ENCODE measurements around the gene C12orf50.
"Not testable (repeated sequence)": the region's sequence is repeated elsewhere in the genome, so short reads cannot be mapped to it uniquely, and the experiment has no call there.

The C12orf50 gene

DNA sequence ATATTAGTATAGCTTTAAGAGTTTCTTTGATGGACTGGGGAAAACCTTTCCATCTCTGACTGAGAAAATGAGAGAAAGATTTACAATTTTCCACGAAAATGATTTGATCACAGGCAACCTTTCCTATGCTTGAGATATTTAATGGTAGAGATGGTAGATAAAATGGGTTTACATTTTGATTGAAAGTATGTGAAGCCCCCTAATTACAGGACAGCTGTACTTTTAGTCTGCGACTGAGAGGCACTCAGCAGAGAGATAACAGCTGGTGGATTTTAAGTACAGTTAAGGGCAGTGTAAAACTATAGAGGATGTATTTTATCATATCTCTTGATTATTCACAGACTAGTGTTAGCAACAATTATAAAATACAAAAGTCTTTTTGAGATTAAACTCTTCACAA, 40.7 kb downstream of the C12orf50 start:
- no peak for DNase-seq (ENCODE audit: low read depth)

DNA sequence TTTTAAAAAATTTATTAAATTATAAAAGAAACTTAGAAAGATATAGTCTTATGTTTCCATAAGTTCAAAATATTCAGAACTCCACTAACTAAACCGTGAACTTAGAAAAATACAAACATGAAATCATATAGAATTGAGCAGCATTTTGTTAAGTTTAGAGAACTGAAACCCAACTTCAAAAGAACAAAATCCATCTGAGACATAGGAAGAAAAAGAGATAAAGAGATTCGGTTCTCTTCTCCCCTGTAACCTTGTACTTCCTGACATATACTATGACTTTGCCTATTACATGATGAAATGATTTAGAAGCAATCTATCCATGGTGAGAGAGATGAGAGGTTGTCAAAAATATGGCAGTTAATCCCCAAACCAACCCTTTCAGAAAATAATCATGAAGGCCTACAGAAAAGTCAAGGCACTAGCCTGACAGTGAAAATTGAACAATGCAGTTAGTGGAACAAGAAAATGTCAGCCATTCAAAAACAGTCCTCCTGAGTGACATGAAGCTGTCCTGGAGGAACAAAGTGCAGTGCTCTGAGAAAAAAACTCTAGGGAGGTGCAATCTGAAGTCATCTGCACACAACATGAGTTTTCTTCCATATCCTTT, 44.0 kb downstream of the C12orf50 start:
- DNase-seq (ENCODE audit: low read depth) = no peak

DNA sequence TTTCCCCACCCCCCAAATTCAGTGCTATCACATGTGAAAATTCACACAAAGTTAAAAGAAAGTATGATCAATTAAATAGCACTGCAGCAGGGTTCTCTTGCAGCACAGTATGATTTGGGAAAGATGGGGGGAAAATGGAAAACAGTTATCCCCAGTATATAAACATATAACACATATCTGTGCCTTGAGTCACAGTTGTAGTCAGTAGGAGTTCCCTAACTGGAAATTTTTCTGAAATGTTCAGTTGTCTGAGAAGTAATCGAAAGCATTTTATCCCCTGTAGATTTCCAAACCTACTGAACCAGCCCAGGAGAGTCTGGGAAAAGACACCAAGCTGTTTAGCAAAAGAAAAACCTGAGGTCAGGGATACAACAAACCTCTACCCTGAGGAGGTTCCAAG, 47.0 kb downstream of the C12orf50 start:
- no peak for DNase-seq (ENCODE audit: low read depth)

DNA sequence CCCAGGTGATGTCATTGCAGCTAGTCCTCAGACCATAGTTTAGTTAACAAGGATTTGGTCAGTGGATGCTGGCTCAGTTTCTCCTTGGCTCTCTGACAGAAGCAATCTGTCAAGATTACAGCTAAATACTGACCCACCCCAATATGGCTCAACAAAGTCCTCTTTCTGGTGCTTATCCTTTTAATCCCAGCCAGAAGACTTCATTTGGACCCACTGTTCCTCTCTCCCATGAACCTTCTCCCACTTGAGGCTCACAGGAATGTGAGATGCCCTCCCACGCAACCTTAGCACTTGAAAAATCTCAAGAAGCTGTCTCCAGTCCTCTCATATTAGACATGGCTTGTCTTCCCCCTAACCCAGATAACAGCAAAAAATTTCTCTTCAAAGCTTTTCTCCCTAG, 47.7 kb downstream of the C12orf50 start:
- no peak for DNase-seq (ENCODE audit: low read depth)

DNA sequence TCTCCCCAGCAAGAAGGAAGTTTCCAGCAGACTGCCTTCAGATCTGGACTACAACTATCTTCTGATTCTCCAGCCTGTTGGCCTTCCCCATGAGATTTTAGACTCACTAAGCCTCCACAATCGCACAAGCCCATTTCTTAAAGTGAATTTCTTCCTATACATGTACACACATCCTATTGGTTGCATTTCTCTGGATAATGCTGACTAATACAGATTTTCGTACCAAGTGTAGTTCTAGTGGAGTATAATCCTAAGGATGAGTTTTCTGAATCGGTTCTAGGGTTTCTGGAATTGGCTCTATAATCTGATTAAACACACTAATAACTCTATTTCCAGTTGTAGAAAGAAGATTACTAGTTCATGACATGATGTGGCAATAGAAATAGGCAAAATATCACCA, 53.3 kb downstream of the C12orf50 start:
- no peak for DNase-seq (ENCODE audit: low read depth)

DNA sequence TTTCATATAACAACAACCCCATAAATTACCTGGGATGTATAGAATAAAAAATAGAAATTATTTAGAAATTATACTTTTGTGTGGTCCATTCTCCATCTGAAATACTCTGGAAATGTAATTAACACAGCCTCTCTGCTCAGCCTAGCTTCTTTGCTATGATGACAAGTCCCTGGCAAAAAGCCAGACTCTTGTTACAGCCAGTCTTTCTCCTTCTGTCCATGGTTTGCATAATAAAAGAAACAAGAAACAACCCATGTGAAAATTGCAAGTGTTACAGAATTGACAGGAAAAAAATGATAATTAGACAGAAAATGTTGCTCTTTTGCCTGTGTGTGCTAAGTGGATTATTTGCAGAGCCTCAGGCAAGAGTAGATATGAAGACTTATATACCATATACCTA, 61.3 kb downstream of the C12orf50 start:
- DNase-seq (ENCODE audit: low read depth) = no peak

DNA sequence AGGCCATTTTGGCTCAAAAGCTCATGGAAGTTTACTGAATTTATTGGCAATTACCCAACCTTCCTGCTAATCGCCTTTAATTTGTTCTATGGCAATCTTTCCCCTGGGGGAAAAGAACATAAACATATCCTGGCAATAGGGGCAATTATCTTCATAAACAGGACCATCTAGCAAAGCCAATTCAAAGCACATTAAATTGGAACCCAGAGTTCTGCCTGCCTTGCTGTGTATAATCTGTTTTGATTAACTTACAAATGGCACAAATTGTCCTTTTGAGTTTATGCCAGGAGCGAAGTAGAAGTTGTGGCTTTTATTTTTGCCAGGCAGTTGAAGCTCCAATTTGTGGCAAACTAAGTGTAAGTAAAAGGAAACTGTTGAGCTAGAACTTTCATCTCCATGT, 68.6 kb downstream of the C12orf50 start:
- no peak for DNase-seq (ENCODE audit: low read depth)

DNA sequence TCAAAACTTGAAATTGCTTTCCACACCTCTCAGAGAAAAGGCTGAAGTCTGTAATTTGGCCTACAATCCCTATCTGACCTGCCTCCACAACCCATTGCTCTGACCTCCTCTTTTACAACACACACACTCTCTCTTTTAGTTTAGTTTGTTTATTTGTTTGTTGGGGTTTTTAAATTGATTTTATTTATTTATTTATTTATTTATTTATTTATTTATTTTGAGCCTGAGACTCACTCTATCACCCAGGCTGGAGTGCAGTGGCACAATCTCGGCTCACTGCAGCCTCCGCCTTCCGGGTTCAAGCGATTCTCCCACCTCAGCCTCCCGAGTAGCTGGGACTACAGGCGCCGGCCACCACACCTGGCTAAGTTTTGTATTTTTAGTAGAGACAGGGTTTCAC, 75.2 kb downstream of the C12orf50 start:
- not testable (repeated sequence) for DNase-seq (ENCODE audit: low read depth)

DNA sequence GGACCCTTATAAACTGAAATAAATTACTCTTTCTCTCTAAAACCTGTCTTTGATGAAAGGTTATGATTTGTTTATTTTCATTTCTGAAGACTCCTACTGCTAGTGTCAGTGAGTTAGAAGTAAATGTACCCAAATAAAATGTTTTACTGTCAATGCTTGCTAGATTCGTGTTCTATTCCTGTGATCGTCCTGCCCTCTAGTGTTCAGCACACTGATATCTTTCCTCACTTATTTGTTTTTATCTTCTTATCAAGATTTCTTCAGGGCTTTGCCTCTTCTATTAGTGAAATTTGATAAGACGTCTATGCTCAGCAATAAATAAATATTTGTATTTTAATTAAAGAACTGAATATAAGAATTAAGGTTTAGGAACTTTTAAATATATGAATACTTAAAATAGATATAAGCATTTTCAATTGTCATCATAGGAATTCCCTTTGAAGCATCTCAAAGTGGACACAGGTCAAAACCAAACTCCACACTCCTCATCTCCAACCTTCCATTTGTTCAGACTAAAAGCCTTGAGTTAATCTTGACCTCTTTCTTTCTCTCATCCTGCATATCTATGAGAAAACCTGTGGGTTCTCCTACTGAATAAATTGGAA, 75.8 kb downstream of the C12orf50 start:
- DNase-seq (ENCODE audit: low read depth) = no peak

DNA sequence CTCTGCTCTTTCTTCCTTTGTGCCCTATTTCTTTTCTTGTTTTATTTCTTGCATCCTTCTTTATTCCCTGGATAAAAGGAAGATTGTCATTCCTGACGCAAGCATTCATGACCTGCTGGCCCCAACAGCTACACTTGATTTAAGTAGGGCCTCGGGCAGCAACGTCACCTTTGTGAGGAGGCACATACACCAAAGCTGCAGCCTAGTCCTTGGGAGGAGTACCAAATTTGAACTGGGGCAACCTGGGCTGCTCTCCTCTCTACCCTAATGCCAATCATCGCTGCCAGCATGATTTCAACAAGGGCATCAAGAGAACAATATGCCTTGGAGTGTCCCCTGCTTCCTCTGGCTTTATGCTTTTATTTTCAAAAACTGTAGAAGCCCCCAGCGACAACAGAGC, 76.4 kb downstream of the C12orf50 start:
- DNase-seq (ENCODE audit: low read depth) = no peak

DNA sequence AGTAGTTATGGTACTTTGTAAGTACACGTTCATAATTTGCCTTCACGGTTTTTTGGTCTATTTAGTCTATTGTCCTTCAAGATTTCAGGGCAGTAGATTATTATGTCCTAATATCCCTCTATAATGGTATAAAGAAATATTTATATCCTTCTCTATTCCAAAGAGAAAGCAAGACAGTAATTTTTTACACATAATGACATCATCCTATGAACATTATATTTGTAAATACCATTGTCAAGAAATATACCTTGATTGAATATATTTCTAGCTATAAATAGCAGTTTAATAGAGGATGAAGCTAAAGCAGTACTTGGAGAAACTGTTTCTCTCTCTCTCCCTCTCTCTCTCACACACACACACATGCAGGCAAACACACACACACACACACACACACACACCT, 77.0 kb downstream of the C12orf50 start:
- DNase-seq (ENCODE audit: low read depth) = no peak

DNA sequence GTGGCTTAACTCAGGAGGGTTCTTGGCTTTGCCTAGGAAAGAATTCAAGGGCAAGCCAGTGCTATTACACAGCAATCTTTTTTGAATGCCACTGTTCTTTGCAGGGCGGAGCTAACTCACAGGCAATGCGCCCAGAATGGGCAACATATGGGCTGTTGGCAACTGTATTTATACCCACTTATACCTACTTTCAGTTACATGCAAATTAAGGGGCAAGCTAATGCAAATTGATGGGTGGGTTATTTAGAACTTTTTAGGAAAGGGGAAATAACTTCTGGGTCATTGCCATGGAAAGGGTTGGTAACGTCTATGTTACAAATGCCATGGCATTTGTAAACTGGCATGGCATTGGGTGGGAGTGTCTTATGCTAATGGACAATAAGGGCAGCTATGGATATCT, 85.4 kb downstream of the C12orf50 start:
- no peak for DNase-seq (ENCODE audit: low read depth)

DNA sequence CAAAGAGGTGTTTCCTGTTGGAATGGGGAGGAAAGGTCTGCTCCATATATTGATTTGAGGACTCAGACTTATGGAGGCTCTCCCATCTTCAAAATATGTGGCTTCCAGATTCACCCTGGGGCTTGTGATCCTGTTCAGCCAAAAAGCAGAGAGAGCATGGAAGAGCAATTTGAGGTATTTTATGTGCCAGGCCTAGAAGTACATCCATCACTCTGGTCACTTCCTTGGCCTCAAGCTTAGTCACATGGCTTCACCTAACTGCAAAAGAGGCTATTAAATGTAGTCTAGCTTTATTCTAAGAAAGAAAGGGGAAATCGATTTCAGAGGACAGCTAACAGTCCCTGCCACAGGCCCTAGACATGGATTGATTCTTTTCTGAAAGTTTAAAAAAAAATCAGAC, 86.2 kb downstream of the C12orf50 start:
- no peak for DNase-seq (ENCODE audit: low read depth)

DNA sequence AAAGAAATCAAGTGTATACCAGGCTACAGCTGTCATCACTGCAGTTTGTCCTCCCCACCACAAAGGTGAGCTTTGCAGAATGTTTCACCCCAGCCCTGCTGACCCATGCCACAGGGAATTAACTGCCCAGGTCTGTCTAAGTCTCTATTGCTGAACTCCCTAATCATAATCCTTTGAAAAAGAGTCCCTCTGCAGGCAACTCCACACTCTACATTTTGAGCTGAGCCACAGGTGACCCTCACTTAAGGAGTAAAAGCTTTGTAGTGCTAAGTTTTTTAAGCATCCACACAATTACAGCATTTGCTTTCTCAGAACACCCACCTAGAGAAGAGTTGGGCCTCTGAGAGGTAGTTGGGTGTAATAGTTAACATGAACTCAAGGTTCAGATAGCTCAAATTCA, 90.0 kb downstream of the C12orf50 start:
- DNase-seq (ENCODE audit: low read depth) = no peak

DNA sequence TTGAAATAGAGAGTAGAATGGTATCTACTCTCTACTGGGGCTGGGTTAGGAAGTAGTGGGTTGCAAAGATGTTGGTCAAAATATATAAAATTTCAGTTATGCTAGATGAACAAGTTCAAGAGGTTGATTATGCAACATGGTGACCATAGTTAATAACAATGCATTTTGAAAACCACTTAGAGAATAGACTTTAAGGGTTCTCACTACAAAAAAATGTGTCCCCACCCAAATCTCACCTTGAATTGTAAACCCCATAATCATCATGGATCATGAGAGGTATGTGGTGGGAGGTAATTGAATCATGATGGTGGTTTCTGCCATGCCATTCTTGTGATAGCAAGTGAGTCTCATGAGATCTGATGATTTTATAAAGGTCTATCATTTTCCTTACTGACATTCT, 94.0 kb downstream of the C12orf50 start:
- DNase-seq (ENCODE audit: low read depth) = no peak

DNA sequence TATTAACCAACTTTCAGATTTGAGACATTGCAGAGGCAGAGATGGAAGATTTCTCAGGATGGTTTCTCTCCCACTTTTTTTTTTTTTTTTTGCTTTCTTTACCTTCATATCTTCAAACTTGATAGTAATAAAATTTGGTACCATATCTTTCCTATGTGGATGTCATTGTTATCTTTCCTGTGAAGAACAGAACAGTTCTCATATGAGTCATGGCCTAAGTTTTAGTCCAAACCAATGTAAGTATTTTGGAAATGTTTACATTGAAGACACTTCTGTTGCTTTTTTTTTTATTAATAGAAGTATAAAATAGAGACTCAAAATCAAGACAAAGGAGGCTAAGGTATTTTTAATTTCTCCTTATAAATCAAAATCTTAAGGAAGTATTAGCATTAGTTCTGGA, 95.2 kb downstream of the C12orf50 start:
- DNase-seq (ENCODE audit: low read depth) = no peak

DNA sequence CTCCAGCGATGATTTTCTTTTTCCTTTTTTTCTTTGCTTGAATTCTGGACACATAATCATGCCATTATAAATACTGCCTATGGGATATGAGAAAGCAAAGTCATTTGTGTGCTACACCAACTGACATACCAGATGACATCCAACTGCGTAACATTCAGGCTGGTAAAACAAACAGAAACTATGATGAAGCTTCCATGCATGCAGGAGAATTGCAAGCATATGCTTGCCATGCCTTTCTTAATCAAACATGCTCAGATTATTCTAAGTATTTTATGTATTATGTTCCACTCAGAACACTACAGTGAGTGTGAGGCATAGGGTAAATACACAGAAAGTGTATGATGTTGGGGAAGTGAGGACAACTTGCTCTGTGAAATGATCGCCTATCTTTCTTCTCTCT, 97.4 kb downstream of the C12orf50 start:
- DNase-seq (ENCODE audit: low read depth) = no peak

DNA sequence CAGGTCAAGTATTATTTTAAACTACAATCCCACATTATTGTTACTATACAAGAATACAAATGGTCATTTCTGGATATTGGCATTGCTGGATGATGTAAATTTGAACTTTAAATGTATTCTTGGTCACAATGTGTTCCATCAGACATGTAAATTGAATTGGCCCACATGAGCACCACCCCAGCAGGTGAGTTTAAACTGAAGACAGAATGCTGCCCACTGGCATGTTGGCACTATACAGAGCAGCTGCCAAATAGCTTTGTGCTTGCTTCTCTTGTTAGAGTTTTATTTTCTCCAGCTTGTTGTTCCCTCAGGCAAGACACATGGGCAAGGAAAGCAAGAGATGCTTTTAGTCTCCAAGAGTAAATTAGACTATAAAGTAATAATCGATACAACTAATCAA, 98.6 kb downstream of the C12orf50 start:
- DNase-seq (ENCODE audit: low read depth) = no peak

Data from T follicular helper cell (primary cell).